NCI-H345 treated with DMSO at 0.1 percent for 48 hours (cell line): Measurements from ENCODE around the gene ZDHHC11B.

ENCODE experiments used
- DNase-seq: peaks from one replicate; lab custom pipeline; 2025; ENCODE audit not compliant: unreplicated experiment; lab: John Stamatoyannopoulos, UW

The ZDHHC11B gene

GRCh38 chr5:663436-664342 is 120.8 kb downstream of the ZDHHC11B start:
- DNase-seq, result peak; percentile 69

- DNase-seq, result no peak
These were observed 121.6 kb downstream of the ZDHHC11B start for GRCh38 chr5:662751-663435.

GRCh38 chr5:661891-662750 is 122.4 kb downstream of the ZDHHC11B start:
- DNase-seq, result no peak

- no peak for DNase-seq
These were observed 124.0 kb downstream of the ZDHHC11B start for GRCh38 chr5:660491-661030.
